NB4 (cell line): Measurements from ENCODE around the gene FSTL5.

Experiments
- DNase-seq: peaks from one replicate; pipeline ENCODE4 v3.0.0; 2010; ENCODE audit warnings: low read depth
- H3K4me3 ChIP-seq: one replicate; pipeline ENCODE4 v1.5.1; 2011; ENCODE audit warnings: mild to moderate bottlenecking, low read depth, low read length, moderate library complexity
- MAX ChIP-seq: IDR thresholded peaks from 2 replicates; pipeline ENCODE4 v1.6.1; 2011; ENCODE audit warnings: low read depth, low read length
- MYC ChIP-seq: IDR thresholded peaks from 2 replicates; pipeline ENCODE4 v1.6.1; 2011; ENCODE audit warnings: low read depth, low read length
- POLR2A ChIP-seq: IDR thresholded peaks from 2 replicates; pipeline ENCODE4 v1.6.1; 2011; ENCODE audit warnings: mild to moderate bottlenecking; ENCODE audit not compliant: insufficient read length; ENCODE audit errors: extremely low read depth
- TF ChIP-seq, protein P1 (sequence below): IDR thresholded peaks from one replicate; pipeline ENCODE4 v1.5.1; 2012; ENCODE audit warnings: low read depth, low read length

The FSTL5 gene

DNA sequence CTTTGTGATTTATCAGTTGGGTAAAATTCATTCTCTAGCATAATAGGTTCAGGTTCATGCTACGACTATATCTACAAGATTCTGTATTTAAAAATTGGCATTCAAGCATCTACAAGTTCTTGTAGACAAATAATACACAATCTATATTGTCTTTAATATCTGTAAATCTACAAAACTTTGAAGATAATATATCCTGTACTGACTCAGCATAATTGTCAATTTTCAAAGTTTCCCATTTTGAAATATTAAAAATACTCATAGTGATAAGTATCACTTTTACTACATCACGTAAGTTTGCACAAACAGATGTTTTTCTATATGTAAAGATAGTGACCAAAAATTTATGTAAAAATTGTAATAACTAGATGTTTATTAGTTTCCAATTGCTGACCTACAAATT is 360.6 kb downstream of the FSTL5 start:
- no peak for TF ChIP-seq MYC
- TF ChIP-seq POLR2A: no peak
- TF ChIP-seq, protein P1, sequence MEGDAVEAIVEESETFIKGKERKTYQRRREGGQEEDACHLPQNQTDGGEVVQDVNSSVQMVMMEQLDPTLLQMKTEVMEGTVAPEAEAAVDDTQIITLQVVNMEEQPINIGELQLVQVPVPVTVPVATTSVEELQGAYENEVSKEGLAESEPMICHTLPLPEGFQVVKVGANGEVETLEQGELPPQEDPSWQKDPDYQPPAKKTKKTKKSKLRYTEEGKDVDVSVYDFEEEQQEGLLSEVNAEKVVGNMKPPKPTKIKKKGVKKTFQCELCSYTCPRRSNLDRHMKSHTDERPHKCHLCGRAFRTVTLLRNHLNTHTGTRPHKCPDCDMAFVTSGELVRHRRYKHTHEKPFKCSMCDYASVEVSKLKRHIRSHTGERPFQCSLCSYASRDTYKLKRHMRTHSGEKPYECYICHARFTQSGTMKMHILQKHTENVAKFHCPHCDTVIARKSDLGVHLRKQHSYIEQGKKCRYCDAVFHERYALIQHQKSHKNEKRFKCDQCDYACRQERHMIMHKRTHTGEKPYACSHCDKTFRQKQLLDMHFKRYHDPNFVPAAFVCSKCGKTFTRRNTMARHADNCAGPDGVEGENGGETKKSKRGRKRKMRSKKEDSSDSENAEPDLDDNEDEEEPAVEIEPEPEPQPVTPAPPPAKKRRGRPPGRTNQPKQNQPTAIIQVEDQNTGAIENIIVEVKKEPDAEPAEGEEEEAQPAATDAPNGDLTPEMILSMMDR: no peak
- TF ChIP-seq MAX: no peak
- DNase-seq: no peak

DNA sequence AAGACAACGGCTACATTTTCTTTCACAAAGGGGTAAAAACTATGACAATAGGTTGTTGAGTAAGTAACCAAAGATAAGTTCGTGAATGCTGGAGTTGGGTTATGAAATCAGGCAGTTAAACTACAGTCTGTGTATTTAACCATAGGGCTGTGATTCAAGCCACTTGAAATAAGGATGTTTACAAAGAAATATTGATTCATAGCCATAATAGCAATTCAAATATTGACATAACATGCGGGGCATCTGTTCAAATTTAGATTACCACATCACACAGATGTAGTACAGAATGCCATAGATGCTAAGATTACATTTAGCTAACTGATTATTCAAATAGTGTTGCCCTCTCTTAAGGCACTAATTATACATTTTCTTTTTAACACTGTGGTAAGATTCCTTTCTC is 364.1 kb downstream of the FSTL5 start:
- TF ChIP-seq POLR2A (no peak), MAX (no peak), MYC (no peak)
- TF ChIP-seq, protein P1: no peak
- no peak for DNase-seq
- no peak overlapping the region for H3K4me3 ChIP-seq

More for the DNA sequence above, 360.6 kb downstream of the FSTL5 start:
- no peak overlapping the region for H3K4me3 ChIP-seq

DNA sequence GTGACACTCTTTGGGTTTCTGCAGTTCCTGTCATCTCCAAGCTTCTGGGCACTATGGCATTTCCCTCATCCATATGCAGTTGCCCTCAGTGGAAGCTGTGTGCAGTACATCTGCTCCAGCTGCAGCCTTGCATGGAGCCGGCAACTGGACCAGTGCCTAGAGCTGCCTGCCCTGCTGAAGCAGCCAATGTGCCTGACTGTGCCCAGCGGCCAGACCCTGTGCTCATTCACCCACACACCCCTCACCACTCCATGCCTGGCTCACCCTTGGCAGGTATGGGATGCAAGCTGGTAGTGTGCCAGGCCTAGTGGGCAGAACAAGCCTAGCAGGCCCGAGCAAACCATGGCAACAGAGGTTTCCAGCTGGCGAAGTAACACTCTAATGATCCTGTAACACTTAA is 370.8 kb downstream of the FSTL5 start:
- TF ChIP-seq, protein P1: no peak
- TF ChIP-seq POLR2A (no peak), MAX (no peak), MYC (no peak)
- DNase-seq: no peak
- no peak overlapping the region for H3K4me3 ChIP-seq

- no peak for TF ChIP-seq MYC
- TF ChIP-seq, protein P1: no peak
- DNase-seq: no peak
- H3K4me3 ChIP-seq: no peak overlapping the region
These were observed 371.8 kb downstream of the FSTL5 start for GRCh38 chr4:161791796-161792556.

DNA sequence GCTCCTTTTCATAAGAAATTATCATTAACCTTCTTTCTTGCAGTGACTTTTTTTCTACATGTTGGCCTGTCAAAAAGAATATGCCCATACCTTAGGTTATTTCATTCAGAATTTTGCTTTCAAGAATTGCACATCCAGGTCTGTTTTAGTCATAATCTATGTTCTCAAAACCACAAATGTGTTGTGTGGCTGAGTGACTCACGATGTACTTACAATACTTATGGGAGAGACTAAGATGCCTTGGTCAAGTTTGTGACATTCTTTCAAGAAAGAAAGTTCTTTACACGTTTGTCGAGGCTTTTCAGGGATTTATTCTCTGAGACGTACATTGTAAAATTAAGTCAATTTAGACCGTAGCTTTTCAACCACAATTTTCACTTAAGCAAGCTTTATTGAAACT is 396.7 kb downstream of the FSTL5 start:
- TF ChIP-seq MAX: no peak
- TF ChIP-seq, protein P1: no peak
- no peak for TF ChIP-seq MYC
- TF ChIP-seq POLR2A: no peak
- no peak for DNase-seq
- no peak overlapping the region for H3K4me3 ChIP-seq
